Measurements from ENCODE around the gene SFMBT2.

SFMBT2 gene

GRCh38 chr10:7260412-7260900 is 150.4 kb downstream of the SFMBT2 start:
- no peaks in the 10 kb centered on the region for H3K36me3 ChIP-seq (ENCODE audit: control insufficient read depth, insufficient read depth, low read length)
- peaks cover 11% of the 10 kb centered on the region for H3K4me1 ChIP-seq (ENCODE audit: control insufficient read depth, insufficient read depth, low read length)
- H3K9ac ChIP-seq (ENCODE audit: low read length): no peak overlapping the region
- H3K4me3 ChIP-seq (ENCODE audit: low read length): no peak overlapping the region
- no peaks in the 10 kb centered on the region for H3K9me3 ChIP-seq (ENCODE audit: control insufficient read depth, low read length)
- H3K27me3 ChIP-seq (ENCODE audit: control insufficient read depth, insufficient read depth, low read length): no peaks in the 10 kb centered on the region

DNA sequence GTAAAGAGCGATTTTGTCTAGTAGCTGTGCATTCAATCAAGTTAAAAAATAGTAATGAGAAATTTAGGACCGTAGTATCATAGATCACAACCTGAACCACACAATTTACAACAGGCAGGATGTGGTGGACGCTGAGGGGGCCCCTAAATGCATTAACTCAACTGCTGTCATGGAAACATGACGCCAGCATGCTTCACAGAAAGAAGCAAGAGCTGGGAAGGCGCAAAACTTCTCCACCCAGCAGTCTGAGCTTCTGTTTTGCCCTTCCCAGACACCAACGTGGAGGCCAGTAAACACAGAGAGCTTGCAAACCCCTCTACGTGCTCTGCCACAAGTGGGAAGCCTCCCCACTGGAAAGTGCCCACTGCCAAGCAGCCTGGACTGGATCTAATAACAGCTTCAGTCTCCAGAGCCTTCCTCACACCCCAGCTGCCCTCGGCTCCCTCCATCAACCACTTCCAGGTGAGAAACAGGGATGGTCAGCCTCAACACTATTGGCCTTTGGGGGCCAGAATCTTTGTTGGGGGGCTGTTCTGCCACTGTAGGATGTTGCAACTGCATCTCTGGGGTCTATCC is 151.8 kb downstream of the SFMBT2 start:
- Histone ChIP-seq H3K36me3 (ENCODE audit: control insufficient read depth, insufficient read depth, low read length) (no peaks in the 10 kb centered on the region), H3K4me1 (ENCODE audit: control insufficient read depth, insufficient read depth, low read length) (peaks cover 5% of the 10 kb centered on the region), H3K4me3 (ENCODE audit: low read length) (no peak overlapping the region), H3K9ac (ENCODE audit: low read length) (no peak overlapping the region), H3K9me3 (ENCODE audit: control insufficient read depth, low read length) (no peaks in the 10 kb centered on the region), H3K27me3 (ENCODE audit: control insufficient read depth, insufficient read depth, low read length) (no peaks in the 10 kb centered on the region)

GRCh38 chr10:7255517-7255916 is 155.3 kb downstream of the SFMBT2 start:
- Histone ChIP-seq H3K4me1 (ENCODE audit: control insufficient read depth, insufficient read depth, low read length) (peaks cover 2% of the 10 kb centered on the region), H3K9me3 (ENCODE audit: control insufficient read depth, low read length) (no peaks in the 10 kb centered on the region), H3K4me3 (ENCODE audit: low read length) (no peak overlapping the region), H3K36me3 (ENCODE audit: control insufficient read depth, insufficient read depth, low read length) (no peaks in the 10 kb centered on the region), H3K27me3 (ENCODE audit: control insufficient read depth, insufficient read depth, low read length) (no peaks in the 10 kb centered on the region), H3K9ac (ENCODE audit: low read length) (no peak overlapping the region)

- Histone ChIP-seq H3K9me3 (ENCODE audit: control insufficient read depth, low read length) (no peaks in the 10 kb centered on the region), H3K36me3 (ENCODE audit: control insufficient read depth, insufficient read depth, low read length) (no peaks in the 10 kb centered on the region), H3K27me3 (ENCODE audit: control insufficient read depth, insufficient read depth, low read length) (no peaks in the 10 kb centered on the region), H3K4me3 (ENCODE audit: low read length) (no peak overlapping the region), H3K9ac (ENCODE audit: low read length) (no peak overlapping the region), H3K4me1 (ENCODE audit: control insufficient read depth, insufficient read depth, low read length) (no peaks in the 10 kb centered on the region)
Observed at GRCh38 chr10:7251696-7252465, 159.0 kb downstream of the SFMBT2 start.

DNA sequence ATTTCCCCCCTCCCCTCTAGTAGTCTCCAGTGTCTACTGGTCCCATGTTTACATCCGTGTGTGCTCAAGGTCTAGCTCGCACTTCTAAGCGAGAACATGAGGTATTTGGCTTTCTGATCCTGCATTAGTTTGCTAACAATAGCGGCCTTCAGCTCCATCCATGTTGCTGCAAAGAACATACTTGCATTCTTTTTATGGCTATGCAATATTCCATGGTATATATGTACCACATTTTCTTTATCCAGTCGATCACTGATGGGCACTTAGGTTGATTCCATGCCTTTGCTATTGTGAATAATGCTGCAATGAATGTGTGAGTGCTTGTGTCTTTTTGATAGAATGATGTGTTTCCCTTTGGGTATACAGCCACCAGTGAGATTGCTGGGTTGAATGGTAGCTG is 160.6 kb downstream of the SFMBT2 start:
- Histone ChIP-seq H3K9me3 (ENCODE audit: control insufficient read depth, low read length) (no peaks in the 10 kb centered on the region), H3K4me3 (ENCODE audit: low read length) (no peak overlapping the region), H3K4me1 (ENCODE audit: control insufficient read depth, insufficient read depth, low read length) (no peaks in the 10 kb centered on the region), H3K36me3 (ENCODE audit: control insufficient read depth, insufficient read depth, low read length) (no peaks in the 10 kb centered on the region), H3K27me3 (ENCODE audit: control insufficient read depth, insufficient read depth, low read length) (no peaks in the 10 kb centered on the region), H3K9ac (ENCODE audit: low read length) (no peak overlapping the region)

DNA sequence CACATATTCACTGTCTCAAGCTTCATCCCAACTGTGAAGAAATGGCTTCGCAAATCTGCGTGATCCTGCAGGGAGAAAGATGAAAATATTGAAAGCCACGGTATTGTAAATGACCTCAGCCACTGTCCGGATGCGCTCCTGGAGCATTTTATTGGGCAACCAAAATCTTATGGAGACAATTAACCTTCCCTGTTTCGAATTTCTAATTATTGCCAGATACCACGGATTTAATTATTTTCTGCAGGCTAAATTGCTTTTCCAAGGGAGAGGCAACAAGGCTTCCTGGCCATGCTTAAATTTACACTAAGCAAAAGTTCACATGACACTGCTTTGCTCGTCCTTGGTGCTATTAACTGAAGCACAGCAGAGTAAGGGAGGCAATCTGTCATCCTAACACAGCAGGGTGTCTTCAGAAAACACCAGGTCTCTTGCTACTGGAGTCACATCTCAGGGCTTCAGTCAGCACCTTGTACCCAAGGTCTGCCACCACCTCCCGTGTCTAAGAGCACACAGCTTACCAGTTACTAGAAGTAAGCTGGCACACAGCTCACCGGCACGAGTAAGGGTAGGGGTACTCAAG is 162.2 kb downstream of the SFMBT2 start:
- H3K27me3 ChIP-seq (ENCODE audit: control insufficient read depth, insufficient read depth, low read length): no peaks in the 10 kb centered on the region
- H3K9me3 ChIP-seq (ENCODE audit: control insufficient read depth, low read length): no peaks in the 10 kb centered on the region
- no peaks in the 10 kb centered on the region for H3K4me1 ChIP-seq (ENCODE audit: control insufficient read depth, insufficient read depth, low read length)
- H3K9ac ChIP-seq (ENCODE audit: low read length): no peak overlapping the region
- H3K4me3 ChIP-seq (ENCODE audit: low read length): no peak overlapping the region
- no peaks in the 10 kb centered on the region for H3K36me3 ChIP-seq (ENCODE audit: control insufficient read depth, insufficient read depth, low read length)

DNA sequence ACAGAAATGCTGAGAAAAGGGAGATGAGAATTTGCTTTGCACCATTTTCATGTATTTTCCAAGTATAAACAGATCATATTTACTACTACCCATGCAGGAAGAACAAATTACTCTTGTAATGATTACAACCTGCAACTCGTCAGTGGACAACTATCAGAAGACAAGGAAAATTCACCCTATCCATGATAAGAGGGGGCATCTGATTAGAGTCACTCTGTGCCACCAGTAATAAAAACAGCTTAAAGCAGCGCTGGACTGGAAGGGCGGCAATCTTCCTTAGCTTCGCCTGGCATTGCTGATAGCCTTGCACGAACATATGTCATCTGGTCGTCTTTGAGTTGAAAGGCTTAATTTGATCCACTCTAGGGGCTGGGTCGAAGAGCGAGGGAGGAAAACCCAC is 162.7 kb downstream of the SFMBT2 start:
- no peaks in the 10 kb centered on the region for H3K27me3 ChIP-seq (ENCODE audit: control insufficient read depth, insufficient read depth, low read length)
- H3K36me3 ChIP-seq (ENCODE audit: control insufficient read depth, insufficient read depth, low read length): no peaks in the 10 kb centered on the region
- H3K4me1 ChIP-seq (ENCODE audit: control insufficient read depth, insufficient read depth, low read length): no peaks in the 10 kb centered on the region
- no peak overlapping the region for H3K9ac ChIP-seq (ENCODE audit: low read length)
- H3K4me3 ChIP-seq (ENCODE audit: low read length): no peak overlapping the region
- H3K9me3 ChIP-seq (ENCODE audit: control insufficient read depth, low read length): no peaks in the 10 kb centered on the region

- Histone ChIP-seq H3K9me3 (ENCODE audit: control insufficient read depth, low read length) (no peaks in the 10 kb centered on the region), H3K9ac (ENCODE audit: low read length) (no peak overlapping the region), H3K27me3 (ENCODE audit: control insufficient read depth, insufficient read depth, low read length) (no peaks in the 10 kb centered on the region), H3K4me1 (ENCODE audit: control insufficient read depth, insufficient read depth, low read length) (no peaks in the 10 kb centered on the region), H3K36me3 (ENCODE audit: control insufficient read depth, insufficient read depth, low read length) (no peaks in the 10 kb centered on the region), H3K4me3 (ENCODE audit: low read length) (no peak overlapping the region)
Observed at GRCh38 chr10:7245505-7245904, 165.3 kb downstream of the SFMBT2 start.

- Histone ChIP-seq H3K27me3 (ENCODE audit: control insufficient read depth, insufficient read depth, low read length) (no peaks in the 10 kb centered on the region), H3K4me1 (ENCODE audit: control insufficient read depth, insufficient read depth, low read length) (no peaks in the 10 kb centered on the region), H3K36me3 (ENCODE audit: control insufficient read depth, insufficient read depth, low read length) (no peaks in the 10 kb centered on the region), H3K4me3 (ENCODE audit: low read length) (no peak overlapping the region), H3K9ac (ENCODE audit: low read length) (no peak overlapping the region), H3K9me3 (ENCODE audit: control insufficient read depth, low read length) (no peaks in the 10 kb centered on the region)
Observed at GRCh38 chr10:7243873-7244272, 167.0 kb downstream of the SFMBT2 start.

GRCh38 chr10:7243139-7243538 is 167.7 kb downstream of the SFMBT2 start:
- H3K36me3 ChIP-seq (ENCODE audit: control insufficient read depth, insufficient read depth, low read length): no peaks in the 10 kb centered on the region
- no peaks in the 10 kb centered on the region for H3K4me1 ChIP-seq (ENCODE audit: control insufficient read depth, insufficient read depth, low read length)
- no peaks in the 10 kb centered on the region for H3K27me3 ChIP-seq (ENCODE audit: control insufficient read depth, insufficient read depth, low read length)
- H3K4me3 ChIP-seq (ENCODE audit: low read length): no peak overlapping the region
- no peaks in the 10 kb centered on the region for H3K9me3 ChIP-seq (ENCODE audit: control insufficient read depth, low read length)
- H3K9ac ChIP-seq (ENCODE audit: low read length): no peak overlapping the region

DNA sequence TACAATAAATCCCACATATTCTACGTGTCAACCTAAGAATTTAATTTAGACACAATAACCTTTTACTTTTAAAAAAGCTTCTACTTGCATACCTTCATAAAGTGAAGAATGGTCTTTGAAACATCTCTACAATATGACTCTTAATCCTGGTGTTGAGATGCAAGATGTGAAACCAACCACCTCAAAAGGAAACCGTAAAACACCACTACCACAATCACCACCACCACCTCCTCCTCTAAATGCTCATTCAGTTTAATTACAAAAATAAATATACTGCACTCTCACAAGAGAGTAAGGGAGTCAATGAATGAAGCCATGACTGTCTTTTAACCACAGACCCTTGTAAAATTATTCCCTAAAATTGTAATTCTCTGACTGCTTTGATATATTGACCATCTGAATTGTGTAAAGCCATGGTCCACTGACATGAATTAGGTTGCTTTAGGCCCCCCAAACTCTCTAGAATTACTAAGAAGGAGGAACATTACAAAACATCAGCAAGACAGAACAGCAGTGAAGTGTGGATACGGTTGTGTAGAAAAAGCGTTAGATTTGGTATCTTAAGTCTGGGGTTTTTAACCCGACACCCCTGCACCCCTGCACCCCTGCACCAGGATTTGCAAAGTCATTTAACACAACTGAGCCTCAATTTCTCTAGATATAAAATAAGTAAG is 171.4 kb downstream of the SFMBT2 start:
- no peak overlapping the region for H3K4me3 ChIP-seq (ENCODE audit: low read length)
- no peaks in the 10 kb centered on the region for H3K36me3 ChIP-seq (ENCODE audit: control insufficient read depth, insufficient read depth, low read length)
- no peaks in the 10 kb centered on the region for H3K9me3 ChIP-seq (ENCODE audit: control insufficient read depth, low read length)
- H3K9ac ChIP-seq (ENCODE audit: low read length): no peak overlapping the region
- no peaks in the 10 kb centered on the region for H3K27me3 ChIP-seq (ENCODE audit: control insufficient read depth, insufficient read depth, low read length)
- H3K4me1 ChIP-seq (ENCODE audit: control insufficient read depth, insufficient read depth, low read length): no peaks in the 10 kb centered on the region

DNA sequence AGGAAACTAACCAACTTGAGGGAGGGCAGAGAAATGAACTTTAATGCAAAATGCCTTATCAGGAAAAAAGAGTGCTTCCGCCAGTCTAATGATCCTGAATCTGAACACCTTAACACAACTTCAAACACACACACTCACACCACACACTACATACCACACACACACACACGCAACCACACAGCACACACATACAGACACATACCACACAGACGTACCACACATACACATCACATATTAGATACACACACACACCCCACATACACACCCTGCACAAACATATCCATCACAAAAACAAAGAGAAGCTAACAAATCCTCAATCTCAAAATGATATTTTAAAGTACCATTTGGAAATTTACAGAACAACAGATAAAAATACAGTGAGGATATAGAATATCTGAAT is 175.5 kb downstream of the SFMBT2 start:
- H3K36me3 ChIP-seq (ENCODE audit: control insufficient read depth, insufficient read depth, low read length): no peaks in the 10 kb centered on the region
- no peaks in the 10 kb centered on the region for H3K27me3 ChIP-seq (ENCODE audit: control insufficient read depth, insufficient read depth, low read length)
- H3K4me1 ChIP-seq (ENCODE audit: control insufficient read depth, insufficient read depth, low read length): no peaks in the 10 kb centered on the region
- no peak overlapping the region for H3K4me3 ChIP-seq (ENCODE audit: low read length)
- H3K9me3 ChIP-seq (ENCODE audit: control insufficient read depth, low read length): no peaks in the 10 kb centered on the region
- H3K9ac ChIP-seq (ENCODE audit: low read length): no peak overlapping the region

All from mucosa of stomach (tissue), 1 donor.